Vagina (tissue), 2 donors: ENCODE data around the gene OMA1. TPM values are rescaled to one million over a fixed set of nuclear protein-coding genes. Genes with fewer than 3 reads are reported as not detected.

Experiments used
- DNase-seq, 2 donors: peaks; one replicate each; pipeline ENCODE4 v3.0.0-alpha.2; 2017; ENCODE audit errors: extremely low spot score in 2 of 2
- H3K27ac ChIP-seq: fragments of 200-600 bp; sonication (generic); one replicate; pipeline ENCODE4 v1.5.1; 2019
- H3K27me3 ChIP-seq: fragments of 200-600 bp; sonication (generic); one replicate; pipeline ENCODE4 v1.5.1; 2019
- H3K36me3 ChIP-seq, 2 donors: fragments of 200-600 bp; sonication (generic); one replicate each; pipeline ENCODE4 v1.5.1; 2017 to 2019
- H3K4me1 ChIP-seq: fragments of 200-600 bp; sonication (generic); one replicate; pipeline ENCODE4 v1.5.1; 2019
- H3K4me3 ChIP-seq, 2 donors: fragments of 200-600 bp; sonication (generic); 1 replicate in 1 of 2; 2 replicates in 1 of 2; pipeline ENCODE4 v1.5.1; 2016 to 2019
- H3K9me3 ChIP-seq: fragments of 200-600 bp; sonication (generic); one replicate; pipeline ENCODE4 v1.5.1; 2019
- CTCF ChIP-seq, 3 experiments: fragments of 450-650 bp in 2 of 3; fragments of 200-600 bp in 1 of 3; sonication (generic) in 1 of 3; IDR thresholded peaks; one replicate each; pipeline ENCODE4 v1.5.1; 2017 to 2019; ENCODE audit warnings: antibody characterized with exemption in 3 of 3, mild to moderate bottlenecking in 2 of 3, moderate library complexity in 2 of 3
- POLR2A ChIP-seq, 2 donors: fragments of 450-650 bp; IDR thresholded peaks; one replicate each; pipeline ENCODE4 v1.6.1; 2017; ENCODE audit warnings: antibody characterized with exemption in 2 of 2, mild to moderate bottlenecking in 2 of 2, moderate library complexity in 2 of 2
- POLR2AphosphoS5 ChIP-seq, 2 donors: sonication (generic); formaldehyde crosslinking; IDR thresholded peaks; one replicate each; pipeline ENCODE4 v1.9.0; 2017; ENCODE audit warnings: antibody characterized with exemption in 2 of 2, mild to moderate bottlenecking in 2 of 2, low read depth in 1 of 2; ENCODE audit not compliant: insufficient read depth in 1 of 2
- intact Hi-C: fragments of 100-400 bp; cut with DNase I; formaldehyde crosslinking; loops from one replicate; pipeline ENCODE4 v1.15.1; 2023
- total RNA-seq: library from RNA; depleted of rRNA; stranded (reverse); fragments of >200 nt; gene quantifications from one replicate; pipeline ENCODE4 v1.2.3, GENCODE V29; 2016

OMA1 gene
- total RNA-seq, 1 donor from 2014 or later = 19.9 TPM

- DNase-seq = no peak
- intact Hi-C loops = no loop called here
- no peaks in the 10 kb centered on the region for H3K9me3 ChIP-seq
- no peaks in the 10 kb centered on the region for H3K36me3 ChIP-seq
- no peak overlapping the region for H3K27ac ChIP-seq
- no peaks in the 10 kb centered on the region for H3K27me3 ChIP-seq
- TF ChIP-seq CTCF (IDR thresholded peaks at IDR 0.05) (no peak), POLR2AphosphoS5 (IDR thresholded peaks at IDR 0.05; ENCODE audit: insufficient read depth in 1 of 2, low read depth in 1 of 2) (no peak), POLR2A (IDR thresholded peaks at IDR 0.05) (no peak)
- H3K4me3 ChIP-seq = no peak overlapping the region
- peaks cover 7% of the 10 kb centered on the region for H3K4me1 ChIP-seq
Measured at GRCh38 chr1:58435376-58435775, 111.2 kb downstream of the OMA1 start.

- no peaks in the 10 kb centered on the region for H3K27me3 ChIP-seq
Measured at GRCh38 chr1:58434607-58435006, 111.9 kb downstream of the OMA1 start.

GRCh38 chr1:58434181-58434580 is 112.3 kb downstream of the OMA1 start:
- Histone ChIP-seq H3K4me3 (no peak overlapping the region), H3K27ac (no peak overlapping the region), H3K27me3 (no peaks in the 10 kb centered on the region), H3K36me3 (no peaks in the 10 kb centered on the region), H3K9me3 (no peaks in the 10 kb centered on the region), H3K4me1 (peaks cover 7% of the 10 kb centered on the region)
- no peak for DNase-seq
- intact Hi-C loops = no loop called here
- TF ChIP-seq POLR2A (IDR thresholded peaks at IDR 0.05) (no peak), CTCF (IDR thresholded peaks at IDR 0.05) (no peak), POLR2AphosphoS5 (IDR thresholded peaks at IDR 0.05; ENCODE audit: insufficient read depth in 1 of 2, low read depth in 1 of 2) (no peak)

More at GRCh38 chr1:58434607-58435006, 111.9 kb downstream of the OMA1 start:
- Histone ChIP-seq H3K36me3 (no peaks in the 10 kb centered on the region), H3K9me3 (no peaks in the 10 kb centered on the region), H3K4me1 (peaks cover 7% of the 10 kb centered on the region), H3K4me3 (no peak overlapping the region), H3K27ac (no peak overlapping the region)
- intact Hi-C loops = no loop called here
- no peak for DNase-seq
- TF ChIP-seq POLR2AphosphoS5 (IDR thresholded peaks at IDR 0.05; ENCODE audit: insufficient read depth in 1 of 2, low read depth in 1 of 2) (no peak), CTCF (IDR thresholded peaks at IDR 0.05) (no peak), POLR2A (IDR thresholded peaks at IDR 0.05) (no peak)

- Histone ChIP-seq H3K36me3 (no peaks in the 10 kb centered on the region), H3K27ac (no peak overlapping the region), H3K27me3 (no peaks in the 10 kb centered on the region), H3K4me1 (peaks cover 7% of the 10 kb centered on the region), H3K9me3 (no peaks in the 10 kb centered on the region), H3K4me3 (no peak overlapping the region)
- TF ChIP-seq POLR2A (IDR thresholded peaks at IDR 0.05) (no peak), CTCF (IDR thresholded peaks at IDR 0.05) (no peak), POLR2AphosphoS5 (IDR thresholded peaks at IDR 0.05; ENCODE audit: insufficient read depth in 1 of 2, low read depth in 1 of 2) (no peak)
- intact Hi-C loops = no loop called here
- no peak for DNase-seq
Measured at GRCh38 chr1:58432851-58433668, 113.5 kb downstream of the OMA1 start.
